ENCODE data around the gene ATP11A.

DNA sequence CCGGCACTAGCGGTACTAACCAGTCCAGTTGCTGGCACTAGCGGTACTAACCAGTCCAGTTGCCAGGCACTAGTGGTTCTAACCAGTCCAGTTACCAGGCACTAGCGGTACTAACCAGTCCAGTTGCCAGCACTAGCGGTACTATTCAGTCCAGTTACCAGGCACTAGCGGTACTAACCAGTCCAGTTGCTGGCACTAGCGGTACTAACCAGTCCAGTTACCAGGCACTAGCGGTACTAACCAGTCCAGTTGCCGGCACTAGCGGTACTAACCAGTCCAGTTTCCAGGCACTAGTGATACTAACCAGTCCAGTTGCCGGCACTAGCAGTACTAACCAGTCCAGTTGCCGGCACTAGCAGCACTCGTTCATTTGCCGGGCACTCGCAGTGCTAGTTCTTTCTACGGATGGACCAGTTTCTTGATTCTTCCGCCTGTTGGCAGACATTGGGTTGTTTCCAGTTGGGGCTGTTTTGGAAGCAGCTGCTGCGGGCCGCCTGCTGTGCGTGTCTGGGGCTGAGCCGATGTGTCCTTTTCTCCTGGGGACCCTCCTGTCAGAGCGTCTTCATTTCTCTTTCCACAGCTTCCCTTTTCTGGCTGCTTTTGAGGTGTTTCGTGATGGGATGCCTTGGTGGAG lies 155.8 kb downstream of the ATP11A start:
- TF ChIP-seq EZH2 (IDR thresholded peaks at IDR 0.05) (no peak), CBX3 (IDR thresholded peaks at IDR 0.05; ENCODE audit: low read depth) (no peak), ATF3 (IDR thresholded peaks at IDR 0.05) (no peak), CTCF (IDR thresholded peaks at IDR 0.05 in 2 of 3, conservative IDR thresholded peaks at IDR 0.05 in 1 of 3; ENCODE audit: borderline replicate concordance in 1 of 3, insufficient read depth in 1 of 3, low read depth in 2 of 3, low read length in 2 of 3) (no peak), EZH2phosphoT487 (IDR thresholded peaks at IDR 0.05; ENCODE audit: borderline replicate concordance) (no peak), EGR1 (IDR thresholded peaks at IDR 0.05; ENCODE audit: low read depth) (no peak), TCF7L2 (IDR thresholded peaks at IDR 0.05; ENCODE audit: borderline replicate concordance, extremely low read depth, insufficient read depth, insufficient read length) (no peak)

Data from HCT116 (cell line).